H1 (cell line): Measurements from ENCODE around the gene RGS9. TPM values are rescaled to one million over a fixed set of nuclear protein-coding genes. Genes with fewer than 3 reads are reported as not detected.

Source experiments
- CTCF ChIA-PET: fragments of 300-600 bp; sonication (Branson Sonifier 250); formaldehyde crosslinking; loops from one replicate; lab custom pipeline; 2021; ENCODE audit not compliant: partially characterized antibody; lab: Charles Lee
- POLR2A ChIA-PET: fragments of 300-600 bp; sonication (Branson Sonifier 250); formaldehyde crosslinking; loops from one replicate; lab custom pipeline; 2021; ENCODE audit warnings: inconsistent platforms; ENCODE audit not compliant: partially characterized antibody; lab: Charles Lee
- DNase-seq, 2 experiments: peaks; one replicate each; pipeline versions ENCODE4 v3.0.0 to v3.0.0-alpha.2; 2010 to 2022; ENCODE audit warnings: low spot score in 2 of 2, low read depth in 1 of 2, mixed read lengths in 1 of 2
- FAIRE-seq: peaks from 2 replicates; lab custom pipeline; 2011; peaks lifted over from hg19 to GRCh38; lab: Jason Lieb, UNC
- H2AFZ ChIP-seq: 2 replicates; pipeline ENCODE4 v1.8.1; 2012; ENCODE audit warnings: low read length, inconsistent platforms
- H2AK5ac ChIP-seq: 2 replicates; pipeline ENCODE4 v1.6.1; 2013; ENCODE audit warnings: low read depth, low read length
- H2BK120ac ChIP-seq: replicated peaks from 2 replicates; pipeline ENCODE3; 2013; ENCODE audit warnings: low read depth, low read length, inconsistent platforms
- H2BK12ac ChIP-seq: 2 replicates; pipeline ENCODE4 v1.6.1; 2013; ENCODE audit warnings: low read depth, low read length
- H2BK15ac ChIP-seq: 2 replicates; pipeline ENCODE4 v1.6.1; 2013; ENCODE audit warnings: low read length
- H2BK20ac ChIP-seq: 2 replicates; pipeline ENCODE4 v1.6.1; 2013; ENCODE audit warnings: low read length
- H2BK5ac ChIP-seq: 2 replicates; pipeline ENCODE4 v1.6.1; 2013; ENCODE audit warnings: low read depth, low read length
- H3K14ac ChIP-seq: 2 replicates; pipeline ENCODE4 v1.6.1; 2013; ENCODE audit warnings: inconsistent platforms; ENCODE audit not compliant: insufficient read length
- H3K18ac ChIP-seq: 2 replicates; pipeline ENCODE4 v1.6.1; 2013; ENCODE audit warnings: low read length; ENCODE audit errors: extremely low read depth
- H3K23ac ChIP-seq: 2 replicates; pipeline ENCODE4 v1.6.1; 2013; ENCODE audit warnings: inconsistent platforms; ENCODE audit not compliant: insufficient read length
- H3K23me2 ChIP-seq: 2 replicates; pipeline ENCODE4 v1.6.1; 2013; ENCODE audit warnings: low read depth, low read length
- H3K27ac ChIP-seq: 2 replicates; pipeline ENCODE4 v1.6.1; 2011; ENCODE audit warnings: low read depth, low read length, inconsistent platforms
- H3K27me3 ChIP-seq, 4 experiments: replicated peaks in 1 of 4; 1 replicate in 1 of 4; 2 replicates in 3 of 4; pipeline versions ENCODE4 v1.6.1 to v1.8.1; 2011 to 2013; ENCODE audit warnings: low read length in 3 of 4, mild to moderate bottlenecking in 3 of 4, inconsistent platforms in 2 of 4, mixed read lengths in 2 of 4, moderate library complexity in 1 of 4; ENCODE audit not compliant: control insufficient read depth in 3 of 4, insufficient read depth in 3 of 4; ENCODE audit errors: extremely low read depth in 1 of 4
- H3K36me3 ChIP-seq, 4 experiments: 2 replicates each; pipeline versions ENCODE4 v1.6.1 to v1.8.1; 2011 to 2013; ENCODE audit warnings: mild to moderate bottlenecking in 4 of 4, low read length in 3 of 4, moderate library complexity in 2 of 4, control low read depth in 1 of 4, inconsistent platforms in 1 of 4; ENCODE audit not compliant: insufficient read depth in 4 of 4, control insufficient read depth in 2 of 4
- H3K4ac ChIP-seq: replicated peaks from 2 replicates; pipeline ENCODE3; 2013; ENCODE audit warnings: low read length, low read depth, mixed read lengths, inconsistent platforms; ENCODE audit not compliant: insufficient read length
- H3K4me1 ChIP-seq, 4 experiments: replicated peaks in 1 of 4; 1 replicate in 1 of 4; 2 replicates in 3 of 4; pipeline versions ENCODE4 v1.6.1 to v1.8.1; 2011 to 2013; ENCODE audit warnings: low read length in 3 of 4, inconsistent platforms in 2 of 4, mixed read lengths in 1 of 4; ENCODE audit not compliant: insufficient read depth in 4 of 4, control insufficient read depth in 3 of 4
- H3K4me2 ChIP-seq, 2 experiments: 2 replicates each; pipeline versions ENCODE4 v1.6.1 to v1.8.1; 2011 to 2013; ENCODE audit warnings: low read depth in 2 of 2, low read length in 2 of 2, control low read depth in 1 of 2, inconsistent platforms in 1 of 2, mild to moderate bottlenecking in 1 of 2; ENCODE audit not compliant: insufficient read depth in 1 of 2
- H3K4me3 ChIP-seq, 4 experiments: fragments of 200-600, 300-600 bp in 1 of 4; sonication (generic), shearing (Covaris generic), sonication (Bioruptor Twin) in 1 of 4; 2 replicates each; pipeline versions ENCODE4 v1.5.1 to v1.8.1; 2011 to 2016; ENCODE audit warnings: low read length in 4 of 4, low read depth in 3 of 4, control low read depth in 2 of 4, inconsistent platforms in 2 of 4, mild to moderate bottlenecking in 2 of 4, mixed read lengths in 1 of 4, moderate library complexity in 1 of 4; ENCODE audit not compliant: insufficient read depth in 2 of 4; ENCODE audit errors: extremely low read depth in 1 of 4
- H3K56ac ChIP-seq: replicated peaks from 2 replicates; pipeline ENCODE3; 2013; ENCODE audit warnings: low read depth, mild to moderate bottlenecking, mixed read lengths, low read length, inconsistent platforms; ENCODE audit not compliant: insufficient read length
- H3K79me1 ChIP-seq: 2 replicates; pipeline ENCODE4 v1.6.1; 2013; ENCODE audit warnings: low read depth, low read length, control low read depth
- H3K79me2 ChIP-seq, 2 experiments: 2 replicates each; pipeline versions ENCODE4 v1.6.1 to v1.8.1; 2012 to 2013; ENCODE audit warnings: low read length in 2 of 2, mild to moderate bottlenecking in 2 of 2, inconsistent platforms in 1 of 2; ENCODE audit not compliant: insufficient read depth in 2 of 2, control insufficient read depth in 1 of 2
- H3K9ac ChIP-seq, 4 experiments: replicated peaks in 1 of 4; 1 replicate in 1 of 4; 2 replicates in 3 of 4; pipeline versions ENCODE4 v1.6.1 to v1.8.1; 2011 to 2013; ENCODE audit warnings: low read depth in 3 of 4, low read length in 3 of 4, control low read depth in 2 of 4, mild to moderate bottlenecking in 2 of 4, moderate library complexity in 2 of 4, inconsistent platforms in 1 of 4; ENCODE audit errors: extremely low read depth in 1 of 4
- H3K9me3 ChIP-seq, 2 experiments: 2 replicates each; pipeline versions ENCODE4 v1.6.1 to v1.8.1; 2012 to 2013; ENCODE audit warnings: mild to moderate bottlenecking in 2 of 2, moderate library complexity in 2 of 2, control low read depth in 1 of 2, inconsistent platforms in 1 of 2, low read depth in 1 of 2, low read length in 1 of 2, mixed read lengths in 1 of 2; ENCODE audit not compliant: insufficient read depth in 2 of 2
- H4K20me1 ChIP-seq, 2 experiments: replicated peaks in 1 of 2; 2 replicates each; pipeline versions ENCODE3 to v1.8.1; 2011 to 2013; ENCODE audit warnings: inconsistent platforms in 2 of 2, low read length in 2 of 2, mild to moderate bottlenecking in 1 of 2; ENCODE audit not compliant: insufficient read depth in 2 of 2, control insufficient read depth in 1 of 2
- H4K5ac ChIP-seq: 2 replicates; pipeline ENCODE4 v1.6.1; 2013; ENCODE audit warnings: low read length, low read depth, mixed read lengths, inconsistent platforms; ENCODE audit not compliant: insufficient read length
- H4K8ac ChIP-seq: 2 replicates; pipeline ENCODE4 v1.8.0; 2013; ENCODE audit warnings: mild to moderate bottlenecking, moderate library complexity, low read length, inconsistent platforms; ENCODE audit not compliant: insufficient read depth; ENCODE audit errors: extremely low read depth
- H4K91ac ChIP-seq: replicated peaks from 2 replicates; pipeline ENCODE3; 2013; ENCODE audit warnings: low read length, mixed read lengths, inconsistent platforms; ENCODE audit not compliant: insufficient read length
- BACH1 ChIP-seq: IDR thresholded peaks from 2 replicates; pipeline ENCODE4 v1.6.1; 2012; ENCODE audit warnings: low read length, improper control_type of control experiment
- CBX5 ChIP-seq: fragments of 300-800, 300-1000 bp; sonication (generic); IDR thresholded peaks from 2 replicates; pipeline ENCODE4 v1.7.1; 2016; ENCODE audit warnings: antibody characterized with exemption, low read length, low read depth
- CHD2 ChIP-seq: IDR thresholded peaks from 2 replicates; pipeline ENCODE4 v1.6.1; 2012; ENCODE audit warnings: low read length, improper control_type of control experiment
- EP300 ChIP-seq, 2 experiments: IDR thresholded peaks; 1 replicate in 1 of 2; 2 replicates in 1 of 2; pipeline ENCODE4 v1.6.1; 2011 to 2012; ENCODE audit warnings: low read depth in 2 of 2, low read length in 2 of 2, mild to moderate bottlenecking in 2 of 2, borderline replicate concordance in 1 of 2, inconsistent platforms in 1 of 2, moderate library complexity in 1 of 2
- HDAC2 ChIP-seq, 2 experiments: fragments of 300-600 bp in 1 of 2; sonication (generic) in 1 of 2; IDR thresholded peaks; 2 replicates each; pipeline ENCODE4 v1.6.1; 2011 to 2012; ENCODE audit warnings: low read depth in 2 of 2, low read length in 2 of 2, mild to moderate bottlenecking in 2 of 2, moderate library complexity in 2 of 2, borderline replicate concordance in 1 of 2, inconsistent platforms in 1 of 2
- JUN ChIP-seq: IDR thresholded peaks from 2 replicates; pipeline ENCODE4 v1.6.1; 2011; ENCODE audit warnings: low read depth, mild to moderate bottlenecking, improper control_type of control experiment, low read length
- JUND ChIP-seq: IDR thresholded peaks from 2 replicates; pipeline ENCODE4 v1.6.1; 2011; ENCODE audit warnings: mild to moderate bottlenecking, improper control_type of control experiment, low read length
- RBBP5 ChIP-seq: IDR thresholded peaks from 2 replicates; pipeline ENCODE4 v1.7.1; 2012; ENCODE audit warnings: low read depth, mild to moderate bottlenecking, inconsistent platforms, low read length, moderate library complexity, borderline replicate concordance
- SIN3A ChIP-seq, 2 experiments: IDR thresholded peaks in 1 of 2; conservative IDR thresholded peaks in 1 of 2; 2 replicates each; pipeline ENCODE4 v1.6.1; 2011 to 2012; ENCODE audit warnings: low read length in 2 of 2, improper control_type of control experiment in 1 of 2, low read depth in 1 of 2, mild to moderate bottlenecking in 1 of 2
- SP4 ChIP-seq: IDR thresholded peaks from 2 replicates; pipeline ENCODE4 v1.6.1; 2012; ENCODE audit warnings: low read length, inconsistent platforms
- TEAD4 ChIP-seq: IDR thresholded peaks from 2 replicates; pipeline ENCODE4 v1.6.1; 2012; ENCODE audit warnings: low read depth, low read length, inconsistent platforms, mixed read lengths
- polyA plus RNA-seq, 7 experiments: library from polyadenylated mRNA; depleted of rRNA in 3 of 7; stranded (reverse) in 5 of 7; unstranded in 2 of 7; fragments of >200 nt in 5 of 7; fragments of 200-250 nt in 2 of 7; gene quantifications; 1 replicate in 5 of 7; 2 replicates in 1 of 7; 4 replicates in 1 of 7; pipeline versions ENCODE4 v1.2.1 to v1.2.3, GENCODE V29; 2011 to 2013; ENCODE audit warnings: missing spikeins in 2 of 7, mixed read lengths in 2 of 7
- total RNA-seq: library from RNA; stranded (reverse); fragmentation: NEBNext Ultra II Directional; extraction: Animal tissue kit (Norgen Biotek cat#: 25700); gene quantifications from 2 replicates; pipeline ENCODE4 v1.2.1, GENCODE V29; 2021

The RGS9 gene
- total and polyA plus RNA-seq, 2 of the 8 experiments (the other 6 are each of a cell fraction or from before 2014, with no cell fraction given) = 8.9 to 20.5 TPM

DNA sequence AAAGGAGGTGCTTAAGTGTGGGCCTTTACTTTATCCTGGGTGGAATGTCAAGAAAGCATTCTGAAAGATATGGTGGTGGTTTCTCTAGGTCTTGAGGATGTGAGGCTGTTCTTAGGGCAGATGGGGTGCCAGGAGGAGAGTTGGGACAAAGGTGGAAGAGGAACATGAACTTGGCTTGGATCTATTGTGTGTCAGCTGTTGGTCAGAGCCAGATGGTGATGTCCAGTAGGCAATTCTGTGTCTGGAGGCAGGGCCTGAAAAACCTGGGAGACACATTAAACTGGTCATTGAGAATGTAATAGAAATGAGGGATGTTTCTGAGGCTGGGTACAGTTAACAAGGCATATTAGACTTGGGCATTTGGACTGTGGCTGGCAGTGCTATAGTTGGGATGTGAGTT lies 32.6 kb upstream of the RGS9 start:
- H3K9me3 ChIP-seq = no peaks in the 10 kb centered on the region
- no peak overlapping the region for H3K4ac ChIP-seq
- no peak overlapping the region for H3K14ac ChIP-seq
- peaks cover 0 to 6% (median 3%) of the 10 kb centered on the region in 4 experiments; a peak in 2 of 7 replicates for H3K4me1 ChIP-seq
- no peak overlapping the region for H3K23ac ChIP-seq
- no peaks in the 10 kb centered on the region for H3K27me3 ChIP-seq
- DNase-seq = no peak
- H3K9ac ChIP-seq = no peak overlapping the region
- TF ChIP-seq SP4 = no peak
- TF ChIP-seq BACH1 = no peak
- no peak for TF ChIP-seq HDAC2 (IDR thresholded peaks at IDR 0.05; ENCODE audit: borderline replicate concordance in 1 of 2, low read depth in 2 of 2, low read length in 2 of 2)
- TF ChIP-seq JUND = no peak
- TF ChIP-seq CHD2 = no peak
- TF ChIP-seq SIN3A (conservative IDR thresholded peaks at IDR 0.05 in 1 of 2, IDR thresholded peaks at IDR 0.05 in 1 of 2; ENCODE audit: low read depth in 1 of 2, low read length in 2 of 2) = no peak
- no peak for TF ChIP-seq JUN
- no peak for TF ChIP-seq RBBP5
- TF ChIP-seq CBX5 = no peak
- TF ChIP-seq EP300 (IDR thresholded peaks at IDR 0.05; ENCODE audit: borderline replicate concordance in 1 of 2, low read depth in 2 of 2, low read length in 2 of 2) = no peak
- no peak for TF ChIP-seq TEAD4
- H3K56ac ChIP-seq = no peak overlapping the region
- H2BK5ac ChIP-seq = no peak overlapping the region
- no peak overlapping the region for H4K8ac ChIP-seq
- H3K4me2 ChIP-seq = no peak overlapping the region
- ChIA-PET POLR2A (interaction anchor here (0.6 to 0.8 kb wide), 3 partner anchors 18 to 596 kb away, joined by 3 read pairs; no protein-coding TSS in a partner anchor), CTCF (interaction anchor here (0.7 to 8.1 kb wide), 3 partner anchors 10 to 94 kb away, joined by 3 to 64 read pairs (median 5); no protein-coding TSS in a partner anchor)
- H2BK120ac ChIP-seq = no peak overlapping the region
- no peak overlapping the region for H2AK5ac ChIP-seq
- no peaks in the 10 kb centered on the region for H3K79me1 ChIP-seq
- H4K91ac ChIP-seq = no peak overlapping the region
- no peak for FAIRE-seq
- H3K18ac ChIP-seq = no peak overlapping the region
- no peak overlapping the region for H2BK12ac ChIP-seq
- H3K23me2 ChIP-seq = peaks cover 8% of the 10 kb centered on the region; the same call in 1 of the 2 replicates
- H3K4me3 ChIP-seq = no peak overlapping the region
- H3K27ac ChIP-seq = no peak overlapping the region
- no peak overlapping the region for H4K5ac ChIP-seq
- no peak overlapping the region for H2AFZ ChIP-seq
- no peak overlapping the region for H2BK20ac ChIP-seq
- H3K36me3 ChIP-seq = peaks cover 0 to under 1% (median 0%) of the 10 kb centered on the region in 4 experiments; a peak in 1 of 8 replicates
- peaks cover 0 to 1% of the 10 kb centered on the region in 2 experiments for H4K20me1 ChIP-seq
- no peak overlapping the region for H2BK15ac ChIP-seq
- H3K79me2 ChIP-seq = no peaks in the 10 kb centered on the region
